Hematopoietic multipotent progenitor cell treated with erythropoietin and hydrocortisone succinate and interleukin-3 and kit ligand, for 15 days (in vitro differentiated cells): Measurements from ENCODE around the gene ZNRF4.
A peak's percentile ranks its signal among the peaks of the same experiment; 100 is the strongest.
"Not testable (repeated sequence)": the region's sequence is repeated elsewhere in the genome, so short reads cannot be mapped to it uniquely, and the experiment has no call there.

ENCODE experiments used
- DNase-seq: peaks from one replicate; pipeline ENCODE4 v3.0.0-alpha.2; 2015; ENCODE audit warnings: low spot score

The ZNRF4 gene

GRCh38 chr19:5455367-5456129 is at the start of gene ZNRF4:
ZNRF4 (plus strand) TSS chr19:5455417; CDS start chr19:5455492, 75 bp downstream.
- DNase-seq = no peak

- DNase-seq = not testable (repeated sequence)
Measured at GRCh38 chr19:5406198-5406597, 49.0 kb upstream of the ZNRF4 start.

GRCh38 chr19:5406816-5407215 is 48.4 kb upstream of the ZNRF4 start:
- no peak for DNase-seq

- DNase-seq = peak; percentile 6
Measured at GRCh38 chr19:5407356-5407755, 47.9 kb upstream of the ZNRF4 start.

- DNase-seq = no peak
Measured at GRCh38 chr19:5417495-5418436, 37.5 kb upstream of the ZNRF4 start.

GRCh38 chr19:5418677-5419076 is 36.5 kb upstream of the ZNRF4 start:
- no peak for DNase-seq

- DNase-seq = no peak
Measured at GRCh38 chr19:5420953-5421352, 34.3 kb upstream of the ZNRF4 start.

- no peak for DNase-seq
Measured at GRCh38 chr19:5423567-5424125, 31.6 kb upstream of the ZNRF4 start.

GRCh38 chr19:5424192-5424973 is 30.8 kb upstream of the ZNRF4 start:
- no peak for DNase-seq

GRCh38 chr19:5425260-5425659 is 30.0 kb upstream of the ZNRF4 start:
- no peak for DNase-seq

- no peak for DNase-seq
Measured at GRCh38 chr19:5430237-5430636, 25.0 kb upstream of the ZNRF4 start.

GRCh38 chr19:5432687-5433086 is 22.5 kb upstream of the ZNRF4 start:
- DNase-seq = no peak

GRCh38 chr19:5434351-5434917 is 20.8 kb upstream of the ZNRF4 start:
- DNase-seq = no peak

- DNase-seq = no peak
Measured at GRCh38 chr19:5434970-5435641, 20.1 kb upstream of the ZNRF4 start.

GRCh38 chr19:5435642-5436017 is 19.6 kb upstream of the ZNRF4 start:
- DNase-seq = no peak

GRCh38 chr19:5436106-5436947 is 18.9 kb upstream of the ZNRF4 start:
- DNase-seq = no peak

GRCh38 chr19:5436948-5437306 is 18.3 kb upstream of the ZNRF4 start:
- DNase-seq = no peak

GRCh38 chr19:5438756-5439155 is 16.5 kb upstream of the ZNRF4 start:
- not testable (repeated sequence) for DNase-seq

- no peak for DNase-seq
Measured at GRCh38 chr19:5439452-5439851, 15.8 kb upstream of the ZNRF4 start.

GRCh38 chr19:5440299-5440698 is 14.9 kb upstream of the ZNRF4 start:
- DNase-seq = no peak
